Measurements from ENCODE around the gene DIDO1.

The DIDO1 gene

DNA sequence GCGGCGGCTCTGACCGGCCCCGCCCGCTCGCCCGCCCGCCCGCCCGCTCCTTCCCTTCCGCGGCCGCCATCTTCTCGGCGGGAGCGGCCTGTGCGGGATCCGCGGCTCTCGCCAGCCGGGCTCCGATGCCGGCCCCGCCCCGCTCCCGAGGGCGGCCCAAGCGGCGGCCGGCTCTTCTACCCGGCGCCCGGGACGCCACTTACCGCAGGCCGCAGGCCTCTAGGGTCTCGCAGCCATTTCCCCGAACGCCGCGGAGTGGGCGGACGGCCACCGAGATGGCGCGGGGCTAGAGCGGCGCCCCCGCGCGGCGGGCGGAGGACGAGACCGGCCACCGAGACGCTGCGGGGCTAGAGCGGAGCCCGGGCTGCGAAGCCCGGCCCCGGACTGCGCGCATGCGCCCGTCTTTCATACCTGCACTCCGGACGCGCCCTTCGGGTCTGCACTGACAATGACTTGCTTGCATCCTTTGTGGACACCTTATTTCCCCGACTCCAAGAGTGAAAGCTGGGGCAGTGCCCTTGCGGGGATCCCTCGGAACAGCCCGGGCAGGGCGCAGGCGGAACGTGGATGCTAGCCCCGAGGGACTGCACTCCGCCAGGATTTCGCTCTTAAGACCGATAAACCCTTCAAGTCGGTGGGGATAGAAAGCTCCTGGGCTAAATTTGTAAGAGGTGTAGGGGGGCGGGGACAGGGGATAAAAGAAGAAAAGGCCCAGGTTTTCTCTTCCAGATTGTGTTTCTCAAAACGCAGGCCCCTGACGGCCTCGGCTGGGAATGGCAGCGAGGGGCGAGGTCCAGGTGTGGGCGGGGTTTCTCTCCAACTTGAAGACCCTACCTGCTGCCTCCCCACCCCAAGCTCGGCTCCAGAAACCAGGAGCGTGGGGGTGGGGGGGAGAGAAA, at the start of gene DIDO1:
TSS of gene DIDO1 (minus strand) at position 277 of the 899 bp plus-strand sequence.
- DNase-seq: peak; percentile 94

DNA sequence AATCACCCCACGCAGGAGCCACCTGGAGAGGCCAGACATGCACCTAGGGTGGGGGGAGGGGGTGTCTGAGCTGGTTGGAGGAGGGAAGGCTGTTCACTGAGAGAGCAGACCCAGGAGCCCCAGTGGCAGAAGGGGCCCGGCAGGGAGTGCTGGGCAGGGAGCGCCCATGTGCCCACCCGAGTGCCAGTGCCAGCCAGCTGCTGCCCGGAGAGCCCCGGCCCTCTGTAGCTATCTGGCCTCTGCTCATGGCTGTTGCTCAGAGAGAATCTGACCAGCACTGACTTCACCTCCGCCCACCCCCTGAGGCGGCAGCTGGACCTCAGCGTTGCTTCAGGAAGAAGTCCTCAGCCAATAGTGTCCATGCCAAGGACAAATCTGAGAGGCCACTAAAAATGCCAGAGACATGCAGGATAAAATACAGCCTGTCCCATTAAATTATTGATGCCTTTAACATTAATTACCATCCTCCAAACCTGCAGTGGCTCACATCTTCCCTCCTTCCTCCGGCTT, 49.0 kb upstream of the DIDO1 start:
- DNase-seq: no peak

DNA sequence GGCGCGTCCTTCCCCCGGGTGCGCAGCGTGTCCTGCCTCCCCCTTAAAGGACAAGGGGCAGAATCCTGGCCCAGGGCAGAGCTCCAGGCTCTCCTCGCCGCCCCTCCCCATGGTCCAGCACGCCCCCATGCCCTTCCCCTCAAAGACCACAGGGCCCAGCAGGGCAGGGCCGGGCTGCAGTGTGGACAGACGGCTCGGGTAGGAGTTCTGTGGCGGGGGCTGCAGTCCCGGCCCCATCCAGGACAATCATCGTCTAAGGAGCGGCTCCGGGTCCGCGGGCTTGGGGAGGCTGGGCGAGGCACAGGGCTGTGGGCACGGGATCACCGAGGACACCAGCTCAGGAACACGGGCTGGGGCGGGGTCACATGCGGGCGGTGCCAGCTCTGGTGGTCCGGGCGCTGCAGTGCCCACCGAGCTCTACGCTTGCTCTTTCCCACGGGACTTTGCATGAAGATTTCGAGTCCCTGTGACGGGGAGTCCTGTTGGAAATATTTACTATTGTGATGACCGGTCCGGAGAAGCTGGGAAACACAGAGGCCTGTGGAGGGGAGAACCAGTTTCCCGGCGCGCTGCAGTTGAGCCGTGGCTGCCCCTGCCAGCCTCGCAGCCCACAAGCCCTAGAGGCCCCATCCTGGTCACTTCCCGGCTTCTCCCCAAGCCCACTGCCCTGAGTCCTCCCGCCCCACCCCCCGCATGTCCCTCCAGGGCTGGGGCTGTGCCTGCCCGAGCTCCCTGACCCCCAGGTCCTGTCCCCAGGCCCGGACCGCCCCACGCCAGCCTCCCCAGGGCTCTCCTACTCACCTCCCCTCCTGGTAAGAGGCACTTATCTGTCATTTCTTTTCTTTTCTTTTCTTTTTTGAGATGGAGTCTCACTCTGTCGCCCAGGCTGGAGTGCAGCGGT, 46.8 kb upstream of the DIDO1 start:
- no peak for DNase-seq

DNA sequence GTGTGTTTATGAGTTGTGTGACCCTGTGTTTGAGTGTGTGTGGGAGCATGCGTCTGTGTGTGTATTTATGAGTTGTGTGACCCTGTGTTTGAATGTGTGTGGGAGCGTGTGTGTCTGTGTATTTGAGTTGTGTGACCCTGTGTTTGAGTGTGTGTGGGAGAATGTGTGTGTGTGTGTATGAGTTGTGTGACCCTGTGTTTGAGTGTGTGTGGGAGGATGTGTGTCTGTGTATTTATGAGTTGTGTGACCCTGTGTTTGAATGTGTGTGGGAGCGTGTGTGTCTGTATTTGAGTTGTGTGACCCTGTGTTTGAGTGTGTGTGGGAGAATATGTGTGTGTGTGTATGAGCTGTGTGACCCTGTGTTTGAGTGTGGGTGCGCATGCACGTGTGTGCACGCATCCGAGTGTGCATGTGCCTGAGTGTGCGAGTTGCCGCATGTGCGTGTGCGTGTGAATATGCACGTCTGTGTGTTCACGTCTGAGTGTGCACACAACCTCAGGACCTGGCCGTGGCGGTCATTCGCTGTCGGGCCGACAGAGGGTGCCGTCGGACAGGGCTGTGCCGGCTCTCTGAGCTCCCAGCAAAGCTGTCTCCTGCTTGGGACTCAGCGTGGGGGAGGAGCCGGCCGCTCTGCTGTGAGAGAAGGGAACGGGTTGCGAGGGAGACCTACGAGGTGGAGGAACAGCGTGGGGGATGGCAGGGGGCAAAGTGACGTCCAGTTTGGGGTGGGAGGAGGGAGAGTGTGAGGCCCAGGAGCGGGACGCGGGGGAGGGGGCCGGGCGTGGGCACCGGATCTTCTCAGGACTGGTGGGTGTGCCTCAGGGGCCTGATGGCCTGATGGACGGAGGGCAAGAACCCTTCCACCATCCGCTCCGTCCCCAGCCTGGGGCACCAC, 45.9 kb upstream of the DIDO1 start:
- DNase-seq: peak; percentile 92

DNA sequence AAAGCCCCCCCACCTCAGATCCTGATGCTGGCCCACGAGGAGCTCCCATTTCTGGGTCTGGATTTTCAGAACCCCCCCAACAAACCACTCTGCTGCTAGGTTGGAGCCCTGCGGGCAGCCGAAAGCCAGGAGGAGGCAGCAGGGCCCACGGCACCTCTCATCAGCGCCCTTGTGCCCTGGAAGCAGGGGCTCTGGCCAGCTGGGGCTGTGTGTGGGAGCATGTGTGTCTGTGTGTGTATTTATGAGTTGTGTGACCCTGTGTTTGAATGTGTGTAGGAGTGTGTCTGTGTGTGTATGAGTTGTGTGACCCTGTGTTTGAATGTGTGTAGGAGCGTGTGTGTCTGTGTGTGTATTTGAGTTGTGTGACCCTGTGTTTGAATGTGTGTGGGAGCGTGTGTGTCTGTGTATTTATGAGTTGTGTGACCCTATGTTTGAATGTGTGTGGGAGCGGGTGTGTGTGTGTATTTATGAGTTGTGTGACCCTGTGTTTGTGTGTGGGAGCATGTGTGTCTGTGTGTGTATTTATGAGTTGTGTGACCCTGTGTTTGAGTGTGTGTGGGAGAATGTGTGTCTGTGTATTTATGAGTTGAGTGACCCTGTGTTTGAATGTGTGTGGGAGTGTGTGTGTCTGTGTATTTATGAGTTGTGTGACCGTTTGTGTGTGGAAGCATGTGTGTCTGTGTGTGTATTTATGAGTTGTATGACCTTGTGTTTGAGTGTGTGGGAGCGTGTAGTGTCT, 45.1 kb upstream of the DIDO1 start:
- DNase-seq: no peak

DNA sequence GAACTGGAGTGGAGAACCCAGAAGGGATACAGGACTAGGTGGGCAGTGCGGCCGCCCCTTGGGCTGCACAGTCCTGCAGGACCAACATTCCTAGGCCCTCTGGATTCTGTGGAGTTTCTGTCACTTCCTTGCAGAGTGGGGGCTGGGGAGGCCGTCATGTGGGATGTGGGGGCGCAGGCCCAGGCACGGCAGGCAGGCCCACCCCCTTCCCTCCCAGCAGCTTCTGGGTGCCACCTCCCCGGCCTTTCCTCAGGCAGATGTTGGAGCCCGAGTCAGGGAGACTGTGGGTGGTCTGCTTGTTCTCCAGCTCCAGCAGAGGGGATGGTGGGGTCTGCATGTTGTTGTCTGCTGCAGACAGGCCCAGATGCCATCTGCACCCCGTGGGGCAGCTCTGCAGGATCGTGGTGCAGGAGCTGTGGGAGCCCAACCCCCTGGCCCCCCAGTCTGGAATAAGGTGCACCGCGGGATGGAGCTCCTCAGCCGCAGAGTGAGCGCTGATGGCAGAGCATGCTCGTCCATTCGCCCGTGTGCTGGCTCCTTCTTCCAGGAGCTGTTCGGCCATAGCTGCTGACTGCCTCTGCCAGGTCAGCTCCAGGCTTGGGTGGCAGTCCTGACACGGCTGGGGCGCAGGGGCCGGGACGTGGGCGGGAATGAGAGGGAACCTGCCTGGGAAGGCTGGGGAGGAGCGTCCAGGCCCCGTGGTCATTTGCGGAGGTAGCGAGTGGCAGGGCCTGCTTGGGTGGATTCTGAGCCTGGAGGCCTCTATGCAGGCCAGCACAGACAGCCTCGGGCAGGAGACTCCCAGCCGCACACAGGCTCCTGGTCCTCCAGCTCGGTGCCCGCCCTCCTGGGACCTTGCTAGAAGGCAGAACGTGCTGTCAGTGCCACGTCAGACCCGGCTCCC, 44.3 kb upstream of the DIDO1 start:
- DNase-seq: no peak

DNA sequence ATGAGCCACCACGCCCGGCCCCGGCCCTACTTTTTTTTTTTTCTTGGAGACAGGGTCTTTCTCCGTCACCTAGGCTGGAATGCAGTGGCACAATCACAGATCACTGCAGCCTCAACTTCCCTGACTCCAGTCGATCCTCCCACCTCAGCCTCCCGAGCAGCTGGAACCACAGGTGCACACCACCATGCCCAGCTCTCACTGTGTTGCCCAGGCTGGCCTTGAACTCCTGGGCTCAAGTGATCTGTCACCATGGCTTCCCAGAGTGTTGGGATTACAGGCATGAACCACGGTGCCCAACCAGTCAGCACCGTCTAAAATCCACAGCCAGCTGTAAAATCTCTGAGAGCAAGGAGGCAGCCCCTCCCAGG, 43.6 kb upstream of the DIDO1 start:
- DNase-seq: no peak

DNA sequence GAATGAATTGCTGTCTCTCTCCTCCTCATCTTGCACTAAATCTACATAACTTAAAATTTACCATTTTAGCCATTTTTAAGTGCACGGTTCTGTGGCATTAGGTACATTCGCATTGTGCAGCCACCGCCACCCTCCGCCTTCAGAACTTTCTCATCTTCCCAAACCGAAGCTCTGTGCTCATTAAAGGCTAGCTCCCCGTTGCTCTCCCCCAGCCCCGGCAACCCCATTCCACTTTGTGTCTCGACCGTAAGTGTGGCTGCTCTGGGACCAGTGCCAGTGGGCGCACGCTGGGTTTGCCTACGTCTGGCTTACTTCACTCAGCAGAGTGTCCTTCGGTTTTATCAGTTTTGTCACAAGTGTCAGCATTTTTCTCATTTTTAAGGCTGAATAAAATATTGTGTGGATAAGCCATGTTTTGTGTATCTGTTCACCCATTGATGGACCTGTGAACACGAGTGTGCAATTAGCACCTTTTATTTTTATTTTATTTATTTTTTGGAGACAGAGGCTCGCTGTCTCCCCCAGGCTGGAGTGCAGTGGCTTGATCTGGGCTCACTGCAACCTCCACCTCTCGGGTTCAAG, 43.0 kb upstream of the DIDO1 start:
- peak; percentile 34 for DNase-seq

DNA sequence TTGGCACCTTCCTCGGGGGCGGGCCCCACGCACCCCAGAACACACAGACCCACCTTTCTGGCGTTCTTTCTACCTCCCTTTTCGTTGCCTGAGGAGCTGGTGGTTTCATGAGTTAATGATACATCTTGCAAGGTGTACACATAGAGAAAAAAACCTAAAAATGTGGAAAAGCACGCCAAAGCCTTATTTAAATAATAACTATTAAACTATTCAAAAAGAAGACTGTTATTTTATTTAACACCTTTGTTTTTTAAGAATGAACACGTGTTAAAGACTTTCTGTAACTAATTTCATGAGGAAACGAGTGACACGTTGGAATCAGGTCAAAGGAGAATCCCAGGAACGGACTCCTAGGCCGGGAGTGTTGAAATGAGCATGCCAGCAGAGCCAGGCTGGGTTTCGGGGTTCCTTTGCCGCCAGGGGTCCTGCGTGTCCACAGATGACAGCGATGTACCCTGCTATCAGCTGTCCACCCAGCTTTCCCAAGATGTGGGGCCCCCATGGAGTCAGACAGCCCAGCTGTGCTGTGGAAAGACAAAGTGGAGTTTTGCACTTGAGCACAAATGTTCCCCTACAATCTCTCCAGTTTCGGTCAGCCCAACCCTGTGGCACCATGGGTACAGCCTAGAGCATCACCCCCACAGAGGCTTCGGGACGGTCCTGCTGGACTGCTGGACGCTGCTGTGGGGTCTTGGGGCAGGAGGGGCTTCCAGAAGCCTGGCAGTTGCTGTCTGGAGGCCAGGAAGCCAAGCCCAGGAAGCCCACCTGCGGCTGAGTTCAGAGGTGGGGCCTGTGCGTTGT, 42.3 kb upstream of the DIDO1 start:
- DNase-seq: no peak

DNA sequence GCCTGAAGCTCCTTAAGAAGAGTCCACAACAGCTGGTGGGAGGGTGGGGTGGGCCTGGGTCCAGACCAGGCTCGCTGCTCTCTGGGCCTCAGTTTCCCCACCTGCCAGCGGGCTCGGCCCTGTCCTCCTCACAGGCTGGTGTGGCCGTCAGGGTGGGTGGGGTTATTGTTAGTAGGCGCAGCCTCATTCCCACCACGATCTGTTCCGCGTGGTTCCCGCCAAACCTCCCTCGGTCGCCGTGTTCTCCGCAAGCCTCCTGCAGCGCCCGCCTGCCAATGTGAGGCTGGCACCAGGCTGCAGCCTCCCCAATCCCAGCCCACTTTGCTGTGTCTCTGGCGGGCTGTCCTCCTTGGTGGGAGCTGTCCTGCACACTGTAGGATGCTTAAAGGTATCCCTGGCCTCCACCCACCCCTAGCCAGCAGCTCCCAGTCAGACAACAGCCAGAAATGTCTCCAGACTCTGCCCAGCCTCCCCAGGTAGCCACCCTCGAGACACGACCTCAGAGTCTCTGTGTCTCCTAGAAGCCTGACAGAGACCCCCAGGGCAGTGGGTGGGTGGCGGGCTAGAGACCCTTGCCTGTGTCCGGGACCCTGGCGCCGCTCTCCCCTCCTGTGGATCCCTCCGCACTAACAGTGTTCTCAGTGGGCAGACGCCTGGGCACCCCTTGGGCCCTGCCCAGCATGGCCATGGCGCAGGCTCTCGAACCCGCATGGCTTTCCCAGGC, 41.5 kb upstream of the DIDO1 start:
- no peak for DNase-seq

DNA sequence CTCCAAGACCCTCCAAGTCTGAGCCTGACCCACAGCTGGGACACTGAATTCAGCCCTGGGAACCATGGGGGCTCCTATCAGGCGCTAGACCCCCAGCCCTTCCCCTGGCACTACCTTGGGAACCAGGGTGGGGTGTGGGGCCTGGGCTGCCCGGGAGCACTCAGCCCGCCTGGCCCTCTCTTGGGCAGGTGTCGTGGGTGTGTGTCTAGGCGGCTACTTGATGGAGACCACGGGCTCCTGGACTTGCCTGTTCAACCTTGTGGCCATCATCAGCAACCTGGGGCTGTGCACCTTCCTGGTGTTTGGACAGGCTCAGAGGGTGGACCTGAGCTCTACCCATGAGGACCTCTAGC, 40.8 kb upstream of the DIDO1 start:
- no peak for DNase-seq

DNA sequence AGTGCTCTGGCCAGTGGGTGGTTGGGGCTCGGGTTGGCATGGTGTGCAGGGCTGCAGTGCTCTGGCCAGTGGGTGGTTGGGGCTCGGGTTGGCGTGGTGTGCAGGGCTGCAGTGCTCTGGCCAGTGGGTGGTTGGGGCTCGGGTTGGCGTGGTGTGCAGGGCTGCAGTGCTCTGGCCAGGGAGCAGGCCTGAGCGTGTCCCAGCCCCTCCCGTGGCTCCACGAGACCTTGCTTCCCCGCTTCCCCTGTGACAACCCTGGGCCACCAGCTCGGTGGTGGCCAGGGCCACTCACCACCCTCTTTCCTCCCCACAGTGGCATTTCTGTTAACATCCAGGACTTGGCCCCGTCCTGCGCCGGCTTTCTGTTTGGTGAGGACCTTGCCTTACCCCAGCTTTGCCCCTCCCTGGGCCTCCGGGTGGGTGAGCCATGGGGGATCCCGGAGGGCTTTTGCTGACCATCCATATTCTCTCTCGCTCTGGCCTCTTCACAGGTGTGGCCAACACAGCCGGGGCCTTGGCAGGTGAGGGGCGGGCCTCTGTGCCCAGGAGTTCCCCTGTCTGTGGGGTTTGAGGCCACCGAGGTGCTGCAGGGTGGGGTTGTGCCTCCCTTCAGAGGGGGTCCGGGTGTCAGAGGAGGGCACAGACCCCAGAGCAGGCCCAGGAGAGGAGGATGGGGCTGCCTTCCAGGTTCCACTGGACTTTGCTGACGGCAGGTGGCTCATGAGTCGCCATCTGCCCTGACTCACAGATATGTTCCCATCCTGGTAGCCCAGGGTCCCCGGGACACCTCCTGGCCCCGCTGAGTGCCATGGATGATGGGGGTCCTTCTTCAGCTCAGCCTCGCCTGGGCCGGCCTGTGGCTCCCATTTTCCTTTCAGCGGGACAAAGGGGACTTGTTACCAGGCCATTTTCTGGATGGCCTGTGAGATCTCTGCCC, 40.2 kb upstream of the DIDO1 start:
- DNase-seq: no peak

DNA sequence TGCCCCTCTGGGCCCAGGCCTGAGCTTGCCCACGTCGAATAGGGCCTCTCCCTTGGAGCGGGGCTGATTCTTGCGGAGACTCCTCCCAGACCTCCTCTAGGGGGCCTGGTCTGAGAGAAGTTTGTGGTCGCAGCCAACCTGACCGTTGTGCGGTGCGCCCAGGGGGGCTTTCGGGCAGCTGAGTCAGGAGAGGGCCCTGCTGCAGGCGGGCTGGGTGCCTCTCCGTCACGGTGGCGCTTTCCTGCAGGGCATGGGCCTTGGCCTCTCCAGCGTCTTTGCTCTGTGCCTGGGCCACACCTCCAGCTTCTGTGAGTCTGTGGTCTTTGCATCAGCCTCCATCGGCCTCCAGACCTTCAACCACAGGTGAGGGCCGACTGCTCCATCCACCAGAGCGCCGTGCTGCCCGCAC, 39.1 kb upstream of the DIDO1 start:
- no peak for DNase-seq

DNA sequence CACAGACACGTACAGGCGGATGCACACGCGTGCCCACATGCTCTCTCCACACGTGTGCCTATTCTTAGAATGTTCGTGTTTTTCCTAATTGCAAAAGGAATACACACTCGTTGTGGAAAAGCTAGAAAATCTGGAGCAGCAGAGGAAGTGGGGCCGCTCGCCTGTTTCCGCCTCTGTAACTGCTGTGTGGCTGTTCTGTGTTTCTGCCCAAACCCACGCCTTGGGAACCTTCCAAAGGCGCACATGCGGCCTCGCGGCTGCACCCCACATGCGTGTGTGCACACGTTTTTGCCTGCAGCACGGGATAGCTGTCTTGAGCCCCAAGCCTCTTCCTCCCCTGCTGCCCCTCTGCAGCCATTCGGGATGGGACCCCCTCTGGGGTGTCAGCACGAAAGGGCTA, 38.4 kb upstream of the DIDO1 start:
- no peak for DNase-seq

DNA sequence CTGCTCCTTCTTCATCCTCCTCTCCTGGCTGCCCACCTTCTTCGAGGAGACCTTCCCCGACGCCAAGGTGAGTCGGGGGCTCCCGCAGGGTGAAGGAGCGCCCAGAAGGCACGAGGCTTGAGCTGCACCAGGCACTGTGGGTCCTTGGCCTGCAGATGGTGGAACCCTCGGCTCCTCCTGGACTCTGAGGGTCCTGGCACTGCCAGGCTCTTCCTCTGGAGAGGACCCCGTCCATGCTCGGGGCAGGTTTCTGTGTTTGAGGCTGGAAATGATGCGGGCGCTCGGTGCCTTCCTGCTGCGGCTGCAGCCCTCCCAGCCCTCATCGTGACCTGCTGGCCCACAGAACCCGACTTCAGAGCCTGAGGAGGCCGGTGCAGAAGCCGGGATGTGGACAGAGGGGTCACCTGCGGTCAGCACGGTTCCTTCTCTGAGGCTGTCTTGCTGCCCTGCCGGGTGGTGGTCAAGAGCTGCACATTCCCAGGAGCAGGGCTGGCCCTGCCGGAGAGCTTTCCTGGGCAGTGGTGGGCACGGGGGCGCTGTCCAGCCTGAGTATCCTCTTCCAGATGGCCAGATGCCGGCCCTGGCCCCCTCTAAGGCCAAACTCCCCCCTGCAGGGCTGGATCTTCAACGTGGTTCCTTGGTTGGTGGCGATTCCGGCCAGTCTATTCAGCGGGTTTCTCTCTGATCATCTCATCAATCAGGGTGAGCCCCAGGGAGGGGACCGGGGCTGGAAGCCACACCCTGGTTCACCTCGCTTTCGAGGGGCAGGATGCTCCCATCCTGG, 37.5 kb upstream of the DIDO1 start:
- no peak for DNase-seq

DNA sequence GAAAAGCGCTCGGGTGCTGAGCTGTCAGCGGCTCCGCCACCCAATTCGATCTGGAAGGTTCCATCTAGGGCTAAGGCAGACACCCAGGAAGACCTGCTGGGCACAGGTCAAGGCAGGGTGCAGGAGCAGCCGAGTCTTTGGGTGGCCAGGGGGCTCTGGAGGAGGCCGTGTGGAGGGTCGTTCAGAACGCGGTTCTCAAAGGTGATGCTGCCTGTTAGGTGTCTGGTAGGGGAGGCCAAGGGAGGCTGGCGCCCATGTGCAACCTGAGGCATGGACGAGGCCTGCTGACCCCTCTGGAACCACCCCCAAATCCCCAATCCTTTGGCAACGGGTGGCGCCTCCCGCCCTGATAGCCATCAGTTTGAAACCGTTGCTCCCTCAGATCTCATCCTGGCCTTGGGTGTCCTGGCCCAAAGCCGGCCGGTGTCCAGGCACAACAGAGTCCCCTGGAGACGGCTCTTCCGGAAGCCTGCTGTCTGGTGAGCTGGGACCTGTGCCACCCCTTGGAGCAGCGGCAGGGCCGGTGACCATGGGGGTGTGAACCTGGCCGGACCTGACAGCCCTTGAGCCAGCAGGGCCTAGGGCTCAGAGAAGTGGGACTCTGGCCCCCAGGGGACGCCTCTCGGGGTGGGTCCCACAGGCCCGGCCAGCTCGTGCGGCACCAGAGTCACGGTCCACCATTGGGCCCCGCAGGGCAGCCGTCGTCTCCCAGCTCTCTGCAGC, 36.7 kb upstream of the DIDO1 start:
- no peak for DNase-seq

Data from hematopoietic multipotent progenitor cell treated with erythropoietin and hydrocortisone succinate and interleukin-3 and kit ligand, for 6 days (in vitro differentiated cells).